ENCODE results near the gene MYO1D. TPM values are rescaled to one million over a fixed set of nuclear protein-coding genes. Genes with fewer than 3 reads are reported as not detected.

Gene MYO1D
- total and polyA plus RNA-seq, 2 donors (not counting 1 experiment from before 2014, with no cell fraction given), result 5.4 to 26.7 TPM

GRCh38 chr17:32523827-32524552 is 352.9 kb downstream of the MYO1D start:
- H3K36me3 ChIP-seq (replicated peaks in 1 of 2; ENCODE audit: control extremely low read depth in 1 of 2, control insufficient read depth in 1 of 2, extremely low read depth in 1 of 2, insufficient read depth in 2 of 2, low read length in 1 of 2), result no peaks in the 10 kb centered on the region
- peak overlapping the region in 3 of 5 experiments; percentile 9 to 41 (median 20) for H3K4me3 ChIP-seq (ENCODE audit: control extremely low read depth in 1 of 5, extremely low read depth in 1 of 5, insufficient read depth in 1 of 5, low read depth in 2 of 5, low read length in 4 of 5)
- Mint-ChIP-seq H3K27me3 (no peaks in the 10 kb centered on the region), H3K4me3 (peak overlapping the region; percentile 82), H3K4me1 (peaks cover 73% of the 10 kb centered on the region), H3K27ac (peak overlapping the region; percentile 90), H3K9me3 (ENCODE audit: insufficient read depth) (no peaks in the 10 kb centered on the region)
- H3K79me2 ChIP-seq (ENCODE audit: control insufficient read depth, insufficient read depth, low read length), result no peaks in the 10 kb centered on the region
- no peaks in the 10 kb centered on the region for H3K27me3 ChIP-seq (replicated peaks in 1 of 4; ENCODE audit: control extremely low read depth in 1 of 4, control insufficient read depth in 3 of 4, insufficient read depth in 4 of 4, low read length in 3 of 4)
- H3K9me3 ChIP-seq (ENCODE audit: control extremely low read depth in 1 of 3, control insufficient read depth in 2 of 3, insufficient read depth in 1 of 3, low read length in 2 of 3), result peaks cover 0 to 4% (median 0%) of the 10 kb centered on the region in 3 donors
- TF ChIP-seq, protein P1, sequence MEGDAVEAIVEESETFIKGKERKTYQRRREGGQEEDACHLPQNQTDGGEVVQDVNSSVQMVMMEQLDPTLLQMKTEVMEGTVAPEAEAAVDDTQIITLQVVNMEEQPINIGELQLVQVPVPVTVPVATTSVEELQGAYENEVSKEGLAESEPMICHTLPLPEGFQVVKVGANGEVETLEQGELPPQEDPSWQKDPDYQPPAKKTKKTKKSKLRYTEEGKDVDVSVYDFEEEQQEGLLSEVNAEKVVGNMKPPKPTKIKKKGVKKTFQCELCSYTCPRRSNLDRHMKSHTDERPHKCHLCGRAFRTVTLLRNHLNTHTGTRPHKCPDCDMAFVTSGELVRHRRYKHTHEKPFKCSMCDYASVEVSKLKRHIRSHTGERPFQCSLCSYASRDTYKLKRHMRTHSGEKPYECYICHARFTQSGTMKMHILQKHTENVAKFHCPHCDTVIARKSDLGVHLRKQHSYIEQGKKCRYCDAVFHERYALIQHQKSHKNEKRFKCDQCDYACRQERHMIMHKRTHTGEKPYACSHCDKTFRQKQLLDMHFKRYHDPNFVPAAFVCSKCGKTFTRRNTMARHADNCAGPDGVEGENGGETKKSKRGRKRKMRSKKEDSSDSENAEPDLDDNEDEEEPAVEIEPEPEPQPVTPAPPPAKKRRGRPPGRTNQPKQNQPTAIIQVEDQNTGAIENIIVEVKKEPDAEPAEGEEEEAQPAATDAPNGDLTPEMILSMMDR (IDR thresholded peaks at IDR 0.05), result no peak
- ATAC-seq (ENCODE audit: low read depth), result peak; percentile 40
- H3K9ac ChIP-seq (ENCODE audit: low read length), result peak overlapping the region; percentile 52
- H2AFZ ChIP-seq (ENCODE audit: insufficient read depth, low read depth, low read length, poor library complexity, severe bottlenecking), result no peak overlapping the region
- peak overlapping the region; percentile 74 for H3K4me2 ChIP-seq (replicated peaks; ENCODE audit: low read depth, low read length, poor library complexity, severe bottlenecking)
- peak overlapping the region; percentile 89 to 94 for H3K27ac ChIP-seq (ENCODE audit: low read length in 2 of 2)
- intact Hi-C loops (cut with micrococcal nuclease), result loop anchor here (1.0 to 5.0 kb wide), 4 partner anchors 21 to 83 kb away; no protein-coding TSS in a partner anchor
- DNase-seq, result peak; percentile 83
- ChIA-PET CTCF (interaction anchor here (0.7 to 4.5 kb wide), 14 partner anchors 10 to 135 kb away, joined by 3 to 74 read pairs (median 4); partner anchors contain the start of genes CDK5R1 and PSMD11), POLR2A (interaction anchor here (0.6 to 2.1 kb wide), 12 partner anchors 9 to 1764 kb away, joined by 3 to 13 read pairs (median 6); partner anchors contain the start of gene CDK5R1)
- peaks cover 68 to 82% of the 10 kb centered on the region in 2 donors for H3K4me1 ChIP-seq (ENCODE audit: control insufficient read depth in 2 of 2, insufficient read depth in 2 of 2, low read length in 2 of 2)
- 38% methylated on average over 6 of the region's 12 CpGs for WGBS (ENCODE audit: insufficient coverage)
- H4K20me1 ChIP-seq (ENCODE audit: control insufficient read depth, insufficient read depth, low read length, poor library complexity, severe bottlenecking), result no peaks in the 10 kb centered on the region
